ENCODE data around the gene CWC25. TPM values are rescaled to one million over a fixed set of nuclear protein-coding genes. Genes with fewer than 3 reads are reported as not detected.

Gene CWC25
- total RNA-seq, 6 experiments from 2014 or later, result 11.0 to 13.7 (median 12.9) TPM

DNA sequence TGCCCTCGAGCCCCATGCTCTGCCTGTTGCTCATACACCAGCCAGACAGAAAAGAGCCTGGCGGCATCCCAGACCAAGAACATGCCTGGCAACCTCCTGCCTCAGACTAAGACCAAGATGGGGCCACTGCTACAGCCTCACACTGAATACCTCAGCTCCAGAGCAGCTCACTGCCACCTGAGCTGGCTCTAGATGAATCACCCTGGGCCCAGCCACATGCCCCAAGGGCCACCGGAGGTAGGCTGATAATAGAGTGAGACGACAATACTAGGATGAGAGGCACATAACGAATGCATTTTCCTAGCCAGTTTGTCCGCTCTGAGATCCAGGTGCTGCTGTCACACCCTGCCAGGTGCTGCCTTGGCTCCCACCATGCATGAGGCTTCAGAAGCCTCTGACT, 38.7 kb downstream of the CWC25 start:
- H3K4me3 Mint-ChIP-seq, result no peak overlapping the region
- peaks cover 12% of the 10 kb centered on the region for H3K36me3 Mint-ChIP-seq (ENCODE audit: low read depth)
- DNase-seq, result no peak
- no peak for TF ChIP-seq CTCF (IDR thresholded peaks at IDR 0.05)
- peaks cover 25% of the 10 kb centered on the region for H3K4me1 Mint-ChIP-seq (ENCODE audit: low read depth)
- no peaks in the 10 kb centered on the region for H3K9me3 Mint-ChIP-seq
- no peak overlapping the region for H3K27ac Mint-ChIP-seq
- H3K27me3 Mint-ChIP-seq (ENCODE audit: insufficient read depth), result no peaks in the 10 kb centered on the region; the same call in 1 of the 2 replicates

DNA sequence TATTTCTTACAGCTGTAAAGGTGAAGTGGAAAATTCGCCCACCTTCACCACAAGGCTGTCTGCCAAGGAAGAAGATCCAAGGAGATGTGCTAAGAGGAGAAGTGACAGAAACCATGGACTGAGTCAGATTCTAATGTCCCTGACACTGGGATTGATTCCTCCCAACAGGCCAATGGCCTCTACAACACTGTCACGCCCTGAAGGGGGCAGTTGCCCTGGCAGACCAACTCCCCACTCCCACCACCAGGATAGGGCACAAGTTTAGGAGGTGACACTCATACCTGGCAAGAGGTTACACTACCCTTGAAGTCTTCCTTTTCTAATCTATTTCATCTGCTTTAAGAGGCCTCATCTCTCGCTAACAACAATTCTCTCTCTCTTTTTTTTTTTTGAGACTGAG, 41.9 kb downstream of the CWC25 start:
- TF ChIP-seq CTCF (IDR thresholded peaks at IDR 0.05), result no peak
- no peaks in the 10 kb centered on the region for H3K9me3 Mint-ChIP-seq
- H3K4me1 Mint-ChIP-seq (ENCODE audit: low read depth), result peaks cover 13% of the 10 kb centered on the region
- H3K36me3 Mint-ChIP-seq (ENCODE audit: low read depth), result peaks cover 28% of the 10 kb centered on the region
- H3K4me3 Mint-ChIP-seq, result no peak overlapping the region
- no peaks in the 10 kb centered on the region; the same call in 1 of the 2 replicates for H3K27me3 Mint-ChIP-seq (ENCODE audit: insufficient read depth)
- no peak for DNase-seq
- H3K27ac Mint-ChIP-seq, result no peak overlapping the region

DNA sequence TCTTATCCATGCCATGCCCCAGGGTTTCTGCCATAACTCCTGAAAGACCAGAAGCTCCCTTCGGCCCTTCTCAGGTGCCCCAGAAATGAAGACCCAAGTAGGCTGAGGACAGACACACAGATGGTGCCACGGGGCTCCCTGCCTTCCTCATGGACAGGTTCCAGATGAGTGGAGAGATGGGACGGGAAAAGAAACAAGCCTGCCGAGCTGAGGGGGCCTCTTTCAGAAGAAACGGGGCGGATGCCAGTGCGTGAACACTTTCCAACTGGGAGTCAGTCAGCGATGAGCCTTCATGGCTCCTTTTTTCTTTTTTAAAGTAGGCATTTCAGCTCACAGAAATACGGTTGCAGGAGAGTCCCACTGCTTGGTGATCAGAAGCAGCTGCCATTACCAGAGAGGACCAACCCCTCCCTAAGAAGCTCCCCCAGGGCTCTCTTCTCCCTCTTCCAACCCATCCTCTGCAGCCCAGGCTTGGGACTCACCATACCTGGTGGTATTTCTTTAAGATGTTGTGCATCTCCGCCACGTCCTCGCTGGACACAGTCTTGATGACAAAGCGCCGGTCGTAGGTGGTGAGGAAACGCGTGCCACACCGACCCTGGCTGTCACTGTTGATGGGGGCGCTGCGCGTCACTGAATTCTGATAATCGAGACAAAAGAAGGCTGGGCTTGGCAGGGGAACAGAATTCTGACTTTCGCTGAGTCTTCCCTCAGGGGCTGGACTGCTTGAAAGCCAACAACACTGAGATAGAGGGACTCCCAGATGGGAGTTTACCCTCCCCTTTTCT, 45.0 kb downstream of the CWC25 start:
- Mint-ChIP-seq H3K27ac (no peak overlapping the region), H3K4me1 (ENCODE audit: low read depth) (peaks cover 22% of the 10 kb centered on the region), H3K36me3 (ENCODE audit: low read depth) (peaks cover 26% of the 10 kb centered on the region; the same call in 1 of the 2 replicates), H3K27me3 (ENCODE audit: insufficient read depth) (no peaks in the 10 kb centered on the region; the same call in 1 of the 2 replicates), H3K4me3 (no peak overlapping the region), H3K9me3 (no peaks in the 10 kb centered on the region)
- no peak for TF ChIP-seq CTCF (IDR thresholded peaks at IDR 0.05)
- no peak for DNase-seq

- Mint-ChIP-seq H3K9me3 (no peaks in the 10 kb centered on the region), H3K27me3 (ENCODE audit: insufficient read depth) (no peaks in the 10 kb centered on the region; the same call in 1 of the 2 replicates), H3K4me3 (no peak overlapping the region), H3K27ac (peak overlapping the region; percentile 69), H3K4me1 (ENCODE audit: low read depth) (peaks cover 22% of the 10 kb centered on the region), H3K36me3 (ENCODE audit: low read depth) (peaks cover 35% of the 10 kb centered on the region)
- peak; percentile 39 for DNase-seq
- no peak for TF ChIP-seq CTCF (IDR thresholded peaks at IDR 0.05)
These were observed 47.4 kb downstream of the CWC25 start for GRCh38 chr17:38777641-38778250.

GRCh38 chr17:38773258-38773657, 51.9 kb downstream of the CWC25 start:
- no peak for TF ChIP-seq CTCF (IDR thresholded peaks at IDR 0.05)
- no peak overlapping the region for H3K4me3 Mint-ChIP-seq
- no peaks in the 10 kb centered on the region; the same call in none of the 2 replicates for H3K27me3 Mint-ChIP-seq (ENCODE audit: insufficient read depth)
- no peaks in the 10 kb centered on the region for H3K9me3 Mint-ChIP-seq
- H3K4me1 Mint-ChIP-seq (ENCODE audit: low read depth), result peaks cover 10% of the 10 kb centered on the region
- H3K36me3 Mint-ChIP-seq (ENCODE audit: low read depth), result peaks cover 37% of the 10 kb centered on the region
- no peak for DNase-seq
- no peak overlapping the region for H3K27ac Mint-ChIP-seq
